Measurements from ENCODE around the gene DLG1. TPM values are rescaled to one million over a fixed set of nuclear protein-coding genes. Genes with fewer than 3 reads are reported as not detected.

DLG1 gene
- polyA plus RNA-seq, 4 donors, result 25.5 to 68.9 (median 39.7) TPM

DNA sequence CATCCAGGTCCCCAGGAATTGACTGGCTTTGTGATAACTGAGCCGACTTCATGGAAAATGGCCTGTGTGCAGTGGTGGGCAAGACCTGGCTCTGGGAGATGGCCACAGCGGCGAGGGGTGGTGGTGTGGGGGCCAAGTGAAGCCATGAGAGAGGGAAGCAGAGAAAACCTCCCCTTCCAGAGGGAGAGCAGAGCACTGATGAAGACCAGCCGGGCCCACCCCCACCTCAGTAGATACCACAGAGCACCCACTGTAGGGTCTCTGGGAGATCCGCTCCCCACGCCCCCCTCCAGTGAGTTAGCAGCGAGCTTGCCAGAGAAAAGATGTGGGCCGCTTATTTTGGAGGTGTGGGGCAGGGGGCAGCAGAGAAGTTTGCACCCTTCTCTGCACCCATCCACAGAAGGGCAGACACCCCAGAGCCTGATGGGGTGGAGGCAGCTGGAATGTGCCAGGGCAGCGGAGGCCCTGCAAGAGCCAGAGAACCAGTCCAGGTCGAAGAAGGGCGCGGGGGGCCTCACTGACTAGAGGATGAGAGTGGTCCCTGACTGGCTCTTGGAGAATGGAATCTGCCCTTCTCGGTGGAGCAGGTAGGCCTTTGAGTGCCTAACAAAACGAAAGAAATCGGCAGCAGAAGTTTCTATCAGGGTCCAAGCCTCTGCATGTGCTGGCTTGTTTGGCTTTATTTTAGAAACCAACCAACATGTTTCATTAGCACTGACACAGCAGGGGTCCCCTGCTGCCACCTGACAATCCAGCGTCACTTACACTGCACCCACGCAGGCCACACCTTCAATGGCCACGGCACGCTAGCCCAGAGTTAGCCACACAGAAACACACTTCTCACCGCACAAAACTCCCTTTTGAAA, 297.1 kb downstream of the DLG1 start:
- Histone ChIP-seq H3K36me3 (ENCODE audit: control insufficient read depth in 3 of 3, insufficient read depth in 2 of 3, low read depth in 1 of 3, low read length in 3 of 3) (peaks cover 0 to 69% (median 0%) of the 10 kb centered on the region in 3 donors), H3K9me3 (ENCODE audit: control insufficient read depth in 2 of 2, insufficient read depth in 1 of 2, low read depth in 1 of 2, low read length in 1 of 2) (peaks cover 0 to 8% of the 10 kb centered on the region in 2 donors), H3K4me1 (ENCODE audit: control insufficient read depth in 3 of 3, insufficient read depth in 2 of 3, low read depth in 1 of 3, low read length in 2 of 3) (peaks cover 0 to 22% (median 0%) of the 10 kb centered on the region in 3 donors), H3K27me3 (ENCODE audit: control insufficient read depth in 3 of 3, insufficient read depth in 3 of 3, low read length in 3 of 3) (no peaks in the 10 kb centered on the region), H3K4me3 (ENCODE audit: low read depth in 1 of 3, low read length in 3 of 3) (peak overlapping the region in 1 of 3 donors; percentile 23), H3K27ac (ENCODE audit: low read depth in 1 of 3, low read length in 2 of 3) (peak overlapping the region in 1 of 3 donors; percentile 52)
- FAIRE-seq (no peak), DNase-seq (no peak)
- WGBS, 3 donors, result 95 to 97% (median 95%) methylated on average over 20 of the region's 20 CpGs

DNA sequence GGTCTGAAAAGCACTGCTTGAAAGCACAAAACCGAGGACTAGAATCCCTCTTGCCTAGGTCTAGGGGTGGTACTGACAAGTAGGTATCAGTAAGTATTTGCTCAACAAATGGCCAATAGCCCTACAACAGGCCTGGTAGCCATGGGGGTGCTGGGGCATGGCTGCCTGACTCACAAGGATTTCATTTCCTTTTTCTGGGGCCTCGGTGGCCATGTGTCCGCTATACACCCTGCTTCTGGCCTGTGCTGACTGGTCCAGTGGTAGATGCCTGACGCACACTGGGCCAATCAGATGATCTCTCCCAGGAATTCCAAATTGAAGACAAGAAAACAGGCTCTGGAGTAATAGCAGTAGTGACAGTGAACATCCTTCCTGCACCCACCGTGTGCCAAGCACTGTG, 298.2 kb downstream of the DLG1 start:
- Histone ChIP-seq H3K4me1 (ENCODE audit: control insufficient read depth in 3 of 3, insufficient read depth in 2 of 3, low read depth in 1 of 3, low read length in 2 of 3) (peaks cover 0 to 17% (median 0%) of the 10 kb centered on the region in 3 donors), H3K9me3 (ENCODE audit: control insufficient read depth in 2 of 2, insufficient read depth in 1 of 2, low read depth in 1 of 2, low read length in 1 of 2) (peaks cover 0 to 8% of the 10 kb centered on the region in 2 donors), H3K4me3 (ENCODE audit: low read depth in 1 of 3, low read length in 3 of 3) (no peak overlapping the region), H3K27ac (ENCODE audit: low read depth in 1 of 3, low read length in 2 of 3) (peak overlapping the region in 1 of 3 donors; percentile 25), H3K36me3 (ENCODE audit: control insufficient read depth in 3 of 3, insufficient read depth in 2 of 3, low read depth in 1 of 3, low read length in 3 of 3) (peaks cover 0 to 60% (median 0%) of the 10 kb centered on the region in 3 donors), H3K27me3 (ENCODE audit: control insufficient read depth in 3 of 3, insufficient read depth in 3 of 3, low read length in 3 of 3) (no peaks in the 10 kb centered on the region)
- DNase-seq (no peak), FAIRE-seq (no peak)
- WGBS, 3 donors, result 89 to 95% (median 90%) methylated on average over 5 of the region's 5 CpGs

DNA sequence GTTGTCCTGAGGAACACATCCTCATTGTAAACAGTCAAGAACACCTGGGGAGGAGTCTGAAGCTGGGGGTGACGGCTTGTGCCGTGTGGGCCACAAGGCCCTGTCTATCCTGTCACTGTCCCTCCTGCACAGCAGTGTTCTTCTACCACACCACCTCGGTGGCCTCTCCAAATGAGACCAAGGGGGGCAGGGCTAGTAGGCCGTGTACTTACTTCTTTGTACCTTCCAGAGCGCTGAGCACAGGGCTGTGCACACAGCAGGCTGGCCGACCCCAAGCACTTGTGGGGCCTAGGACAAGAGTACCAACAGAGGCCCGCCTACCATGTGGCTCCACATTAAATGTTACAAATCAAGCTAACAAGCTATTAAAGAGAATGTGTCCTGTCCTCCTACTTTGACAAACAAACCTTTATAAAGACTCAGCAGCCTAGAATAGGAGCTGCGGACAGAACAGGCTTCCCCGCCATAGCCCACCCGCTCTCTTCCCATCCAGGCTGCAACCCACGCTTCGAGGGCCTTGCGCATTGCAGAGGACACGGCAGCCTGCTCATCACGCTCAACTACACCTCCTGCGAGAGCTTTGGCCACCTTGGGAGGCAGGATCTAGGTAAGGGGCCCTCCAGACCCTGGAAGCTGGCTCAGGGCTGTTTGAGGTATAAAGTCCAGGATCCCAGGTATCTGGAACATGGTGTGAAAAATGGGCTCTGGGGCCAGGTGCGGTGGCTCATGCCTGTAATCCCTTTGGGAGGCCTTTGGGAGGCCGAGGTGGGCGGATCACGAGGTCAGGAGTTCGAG, 299.2 kb downstream of the DLG1 start:
- Histone ChIP-seq H3K27ac (ENCODE audit: low read depth in 1 of 3, low read length in 2 of 3) (no peak overlapping the region), H3K4me3 (ENCODE audit: low read depth in 1 of 3, low read length in 3 of 3) (no peak overlapping the region), H3K27me3 (ENCODE audit: control insufficient read depth in 3 of 3, insufficient read depth in 3 of 3, low read length in 3 of 3) (no peaks in the 10 kb centered on the region), H3K36me3 (ENCODE audit: control insufficient read depth in 3 of 3, insufficient read depth in 2 of 3, low read depth in 1 of 3, low read length in 3 of 3) (peaks cover 0 to 56% (median 0%) of the 10 kb centered on the region in 3 donors), H3K9me3 (ENCODE audit: control insufficient read depth in 2 of 2, insufficient read depth in 1 of 2, low read depth in 1 of 2, low read length in 1 of 2) (peaks cover 0 to 8% of the 10 kb centered on the region in 2 donors), H3K4me1 (ENCODE audit: control insufficient read depth in 3 of 3, insufficient read depth in 2 of 3, low read depth in 1 of 3, low read length in 2 of 3) (peaks cover 0 to 8% (median 0%) of the 10 kb centered on the region in 3 donors)
- DNase-seq (no peak), FAIRE-seq (no peak)
- WGBS, 3 donors, result 88 to 92% (median 90%) methylated on average over 21 of the region's 21 CpGs

DNA sequence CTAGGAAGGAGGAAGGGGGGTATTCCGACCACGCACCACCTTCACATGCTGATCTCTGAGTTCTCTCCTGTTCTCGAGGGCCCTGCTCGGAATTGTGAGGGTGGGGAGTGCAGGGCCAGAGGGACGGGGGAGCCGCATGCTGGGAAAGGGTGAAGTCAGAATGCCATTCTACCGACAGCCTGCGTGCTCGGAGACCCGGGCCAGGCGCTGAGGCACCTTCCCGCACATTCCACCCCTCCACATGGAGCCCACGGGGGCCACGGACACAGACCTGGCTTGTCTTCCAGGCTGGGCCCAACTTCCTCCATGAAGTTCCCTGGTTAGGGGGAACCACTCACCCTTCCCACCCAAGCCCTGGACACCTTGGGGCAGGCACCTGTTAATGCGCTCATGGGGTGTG, 301.1 kb downstream of the DLG1 start:
- H3K27me3 ChIP-seq (ENCODE audit: control insufficient read depth in 3 of 3, insufficient read depth in 3 of 3, low read length in 3 of 3), result no peaks in the 10 kb centered on the region
- DNase-seq, result no peak

DNA sequence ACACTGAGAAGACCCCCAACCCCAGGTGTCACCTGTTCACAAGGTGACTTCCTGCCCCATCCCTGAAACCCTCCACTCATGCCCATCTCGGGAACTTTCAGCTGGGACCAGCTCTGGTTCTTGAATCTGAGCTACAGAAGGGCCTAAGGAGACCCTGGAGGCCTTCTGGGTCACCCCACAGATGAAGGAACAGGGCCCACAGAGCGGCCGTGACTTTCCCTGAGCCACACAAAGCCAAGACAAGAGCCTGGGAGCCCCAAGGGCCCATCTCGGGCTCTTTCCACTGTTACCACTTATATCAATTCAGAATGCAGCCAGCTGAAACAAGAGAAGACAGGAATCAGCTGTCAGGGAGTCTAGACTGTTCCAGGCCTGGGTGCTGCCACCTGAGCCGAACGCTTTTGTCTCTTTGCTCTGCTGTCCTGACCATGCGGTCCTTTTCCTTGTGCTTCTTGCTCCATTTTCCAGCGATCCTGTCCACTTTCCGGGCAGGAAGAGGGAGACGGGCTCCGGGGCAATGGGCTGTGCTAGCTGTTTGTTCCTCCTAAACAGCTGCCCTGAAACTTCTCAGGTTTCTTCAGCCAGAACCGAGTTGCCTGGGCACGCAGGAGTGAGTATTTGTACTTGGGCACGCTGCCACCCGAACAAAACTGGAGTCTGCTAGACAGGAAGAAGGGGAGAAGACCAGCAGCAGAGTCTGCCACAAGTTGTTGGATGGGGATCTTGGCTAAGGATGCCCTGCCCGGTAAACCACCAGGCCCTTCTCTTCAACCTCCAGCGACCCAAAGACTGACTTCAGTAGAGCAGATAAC, 301.8 kb downstream of the DLG1 start:
- Histone ChIP-seq H3K27me3 (ENCODE audit: control insufficient read depth in 3 of 3, insufficient read depth in 3 of 3, low read length in 3 of 3) (no peaks in the 10 kb centered on the region), H3K4me3 (ENCODE audit: low read depth in 1 of 3, low read length in 3 of 3) (no peak overlapping the region), H3K27ac (ENCODE audit: low read depth in 1 of 3, low read length in 2 of 3) (no peak overlapping the region), H3K36me3 (ENCODE audit: control insufficient read depth in 3 of 3, insufficient read depth in 2 of 3, low read depth in 1 of 3, low read length in 3 of 3) (peaks cover 0 to 46% (median 0%) of the 10 kb centered on the region in 3 donors), H3K4me1 (ENCODE audit: control insufficient read depth in 3 of 3, insufficient read depth in 2 of 3, low read depth in 1 of 3, low read length in 2 of 3) (peaks cover 0 to 4% (median 0%) of the 10 kb centered on the region in 3 donors), H3K9me3 (ENCODE audit: control insufficient read depth in 2 of 2, insufficient read depth in 1 of 2, low read depth in 1 of 2, low read length in 1 of 2) (peaks cover 0 to 8% of the 10 kb centered on the region in 2 donors)
- DNase-seq, result no peak
- WGBS, 3 donors, result 82 to 84% (median 82%) methylated on average over 17 of the region's 17 CpGs
- FAIRE-seq, result no peak

More for the DNA sequence above, 301.1 kb downstream of the DLG1 start:
- 95 to 96% (median 96%) methylated on average over 15 of the region's 15 CpGs for WGBS, 3 donors
- Histone ChIP-seq H3K4me3 (ENCODE audit: low read depth in 1 of 3, low read length in 3 of 3) (no peak overlapping the region), H3K36me3 (ENCODE audit: control insufficient read depth in 3 of 3, insufficient read depth in 2 of 3, low read depth in 1 of 3, low read length in 3 of 3) (peaks cover 0 to 51% (median 0%) of the 10 kb centered on the region in 3 donors), H3K9me3 (ENCODE audit: control insufficient read depth in 2 of 2, insufficient read depth in 1 of 2, low read depth in 1 of 2, low read length in 1 of 2) (peaks cover 0 to 8% of the 10 kb centered on the region in 2 donors), H3K27ac (ENCODE audit: low read depth in 1 of 3, low read length in 2 of 3) (no peak overlapping the region), H3K4me1 (ENCODE audit: control insufficient read depth in 3 of 3, insufficient read depth in 2 of 3, low read depth in 1 of 3, low read length in 2 of 3) (no peaks in the 10 kb centered on the region)
- no peak for FAIRE-seq

DNA sequence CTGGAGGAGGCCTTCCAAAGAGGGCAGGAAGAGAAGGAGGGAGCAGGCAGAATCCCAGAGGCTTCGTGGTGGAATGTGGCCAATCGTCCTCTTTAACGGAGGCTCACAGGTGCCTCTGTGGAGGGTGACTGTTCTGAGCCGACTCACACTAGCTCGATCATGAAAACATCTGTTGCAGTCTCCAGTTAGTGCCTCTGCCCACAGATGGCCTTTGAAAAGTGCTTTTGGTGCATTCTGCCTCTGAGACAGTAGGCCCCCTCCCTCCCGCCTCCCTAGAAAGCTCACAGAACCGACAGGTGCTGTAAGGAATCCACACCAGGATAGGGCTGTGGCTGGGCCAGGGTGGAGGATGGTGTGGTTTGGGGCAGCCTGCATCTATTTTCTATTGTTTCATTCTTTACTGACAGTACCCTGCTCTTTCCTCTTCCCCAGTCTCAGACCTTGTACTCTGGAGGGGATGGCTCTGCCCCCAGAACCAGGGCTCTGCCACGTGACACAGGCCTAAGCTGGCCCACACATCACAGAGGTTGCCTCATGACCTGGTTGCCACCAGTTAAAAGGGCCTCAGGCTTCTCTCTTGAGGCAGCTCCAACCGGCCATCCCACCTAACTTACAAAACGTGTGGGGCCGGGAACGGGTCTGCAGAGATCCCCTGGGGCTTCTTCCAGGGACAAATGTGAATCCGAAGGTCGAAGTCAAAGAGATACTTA, 302.6 kb downstream of the DLG1 start:
- peaks cover 0 to 11% (median 0%) of the 10 kb centered on the region in 3 donors for H3K4me1 ChIP-seq (ENCODE audit: control insufficient read depth in 3 of 3, insufficient read depth in 2 of 3, low read depth in 1 of 3, low read length in 2 of 3)
- DNase-seq (no peak), FAIRE-seq (no peak)
- WGBS, 3 donors, result 85 to 86% (median 85%) methylated on average over 14 of the region's 14 CpGs
- no peaks in the 10 kb centered on the region for H3K27me3 ChIP-seq (ENCODE audit: control insufficient read depth in 3 of 3, insufficient read depth in 3 of 3, low read length in 3 of 3)
- H3K36me3 ChIP-seq (ENCODE audit: control insufficient read depth in 3 of 3, insufficient read depth in 2 of 3, low read depth in 1 of 3, low read length in 3 of 3), result peaks cover 0 to 39% (median 0%) of the 10 kb centered on the region in 3 donors
- H3K4me3 ChIP-seq (ENCODE audit: low read depth in 1 of 3, low read length in 3 of 3), result no peak overlapping the region
- peaks cover 0 to 8% of the 10 kb centered on the region in 2 donors for H3K9me3 ChIP-seq (ENCODE audit: control insufficient read depth in 2 of 2, insufficient read depth in 1 of 2, low read depth in 1 of 2, low read length in 1 of 2)
- no peak overlapping the region for H3K27ac ChIP-seq (ENCODE audit: low read depth in 1 of 3, low read length in 2 of 3)

DNA sequence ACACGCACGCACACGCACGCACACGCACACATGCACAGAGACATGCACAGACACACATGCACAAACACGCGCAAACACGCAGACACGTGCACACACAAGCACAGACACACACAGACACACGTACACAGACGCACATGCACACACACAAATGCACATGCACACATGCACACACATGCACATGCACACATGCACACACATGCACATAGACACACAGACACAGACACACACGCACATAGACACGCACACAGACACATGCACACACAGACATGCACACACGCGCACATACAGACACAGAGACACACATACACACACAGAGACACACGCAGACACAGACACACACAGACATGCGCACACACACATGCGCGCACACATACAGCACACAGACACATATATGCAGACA, 303.4 kb downstream of the DLG1 start:
- Histone ChIP-seq H3K36me3 (ENCODE audit: control insufficient read depth in 3 of 3, insufficient read depth in 2 of 3, low read depth in 1 of 3, low read length in 3 of 3) (peaks cover 0 to 31% (median 0%) of the 10 kb centered on the region in 3 donors), H3K4me1 (ENCODE audit: control insufficient read depth in 3 of 3, insufficient read depth in 2 of 3, low read depth in 1 of 3, low read length in 2 of 3) (peaks cover 0 to 19% (median 0%) of the 10 kb centered on the region in 3 donors), H3K27me3 (ENCODE audit: control insufficient read depth in 3 of 3, insufficient read depth in 3 of 3, low read length in 3 of 3) (no peaks in the 10 kb centered on the region), H3K4me3 (ENCODE audit: low read depth in 1 of 3, low read length in 3 of 3) (no peak overlapping the region), H3K9me3 (ENCODE audit: control insufficient read depth in 2 of 2, insufficient read depth in 1 of 2, low read depth in 1 of 2, low read length in 1 of 2) (peaks cover 0 to 8% of the 10 kb centered on the region in 2 donors), H3K27ac (ENCODE audit: low read depth in 1 of 3, low read length in 2 of 3) (no peak overlapping the region)
- 92 to 95% (median 93%) methylated on average over 19 of the region's 19 CpGs for WGBS, 3 donors
- FAIRE-seq (no peak), DNase-seq (no peak)

Measured in small intestine (tissue), 7 donors.